Endodermal cell (in vitro differentiated cells): ENCODE results near the gene BPTF. TPM values are rescaled to one million over a fixed set of nuclear protein-coding genes. Genes with fewer than 3 reads are reported as not detected.

Experiments used
- DNase-seq: peaks from one replicate; pipeline ENCODE4 v3.0.0-alpha.2; 2017
- H3K27ac ChIP-seq: 2 replicates; pipeline ENCODE4 v1.5.1; 2013; ENCODE audit warnings: mild to moderate bottlenecking, low read depth, low read length, moderate library complexity
- H3K27me3 ChIP-seq: 2 replicates; pipeline ENCODE4 v1.6.1; 2013; ENCODE audit warnings: mild to moderate bottlenecking, low read length, moderate library complexity; ENCODE audit not compliant: insufficient read depth, control insufficient read depth, poor library complexity, severe bottlenecking
- H3K36me3 ChIP-seq: 2 replicates; pipeline ENCODE4 v1.7.0; 2013; ENCODE audit warnings: mild to moderate bottlenecking, low read length, moderate library complexity; ENCODE audit not compliant: control insufficient read depth, insufficient read depth
- H3K4me1 ChIP-seq: one replicate; pipeline ENCODE4 v1.7.0; 2013; ENCODE audit warnings: low read length; ENCODE audit not compliant: control insufficient read depth, insufficient read depth
- H3K4me3 ChIP-seq: 2 replicates; pipeline ENCODE4 v1.5.1; 2013; ENCODE audit warnings: mild to moderate bottlenecking, low read length, moderate library complexity
- H3K9ac ChIP-seq: 2 replicates; pipeline ENCODE4 v1.6.1; 2013; ENCODE audit warnings: mild to moderate bottlenecking, low read length, moderate library complexity; ENCODE audit not compliant: poor library complexity, severe bottlenecking; ENCODE audit errors: extremely low read depth
- H3K9me3 ChIP-seq: 2 replicates; pipeline ENCODE4 v1.6.1; 2013; ENCODE audit warnings: mild to moderate bottlenecking, low read length, moderate library complexity; ENCODE audit not compliant: control insufficient read depth
- H3K27ac Mint-ChIP-seq: 2 replicates; pipeline ENCODE4 v1.8.0; 2020; ENCODE audit warnings: mixed read lengths
- H3K27me3 Mint-ChIP-seq: 2 replicates; pipeline ENCODE4 v1.8.0; 2021; ENCODE audit warnings: mild to moderate bottlenecking, mixed read lengths; ENCODE audit not compliant: insufficient read depth
- H3K36me3 Mint-ChIP-seq: 2 replicates; pipeline ENCODE4 v1.8.0; 2020; ENCODE audit warnings: low read depth, mixed read lengths
- H3K4me1 Mint-ChIP-seq: 2 replicates; pipeline ENCODE4 v1.8.0; 2020; ENCODE audit warnings: mixed read lengths
- H3K4me3 Mint-ChIP-seq: 2 replicates; pipeline ENCODE4 v1.8.0; 2020; ENCODE audit warnings: mild to moderate bottlenecking, moderate library complexity, mixed read lengths
- H3K9me3 Mint-ChIP-seq: 2 replicates; pipeline ENCODE4 v1.8.0; 2020; ENCODE audit warnings: mild to moderate bottlenecking, mixed read lengths
- CTCF ChIP-seq: fragments of 200-600 bp; sonication (generic); conservative IDR thresholded peaks from 2 replicates; pipeline ENCODE4 v1.5.0; 2021; ENCODE audit warnings: antibody characterized with exemption, mild to moderate bottlenecking
- WGBS, 2 experiments: methylation state at CpG; one replicate each; pipeline versions ENCODE4 v1.1.5 to v1.1.7; 2013; ENCODE audit warnings: missing lambda C conversion rate in 2 of 2, mixed read lengths in 1 of 2; ENCODE audit not compliant: insufficient coverage in 1 of 2, insufficient read length in 1 of 2; 5-methylcytosine and 5-hydroxymethylcytosine counted together
- total RNA-seq, 2 donors: library from RNA; stranded (reverse); fragmentation: NEBNext Ultra II Directional in 1 of 2; extraction: Animal tissue kit (Norgen Biotek cat#: 25700) in 1 of 2; gene quantifications; 2 replicates in 1 of 2; 3 replicates in 1 of 2; pipeline ENCODE4 v1.2.1, GENCODE V29; 2021

Gene BPTF
- total RNA-seq, 2 donors from 2014 or later, result 184 to 198 TPM

DNA sequence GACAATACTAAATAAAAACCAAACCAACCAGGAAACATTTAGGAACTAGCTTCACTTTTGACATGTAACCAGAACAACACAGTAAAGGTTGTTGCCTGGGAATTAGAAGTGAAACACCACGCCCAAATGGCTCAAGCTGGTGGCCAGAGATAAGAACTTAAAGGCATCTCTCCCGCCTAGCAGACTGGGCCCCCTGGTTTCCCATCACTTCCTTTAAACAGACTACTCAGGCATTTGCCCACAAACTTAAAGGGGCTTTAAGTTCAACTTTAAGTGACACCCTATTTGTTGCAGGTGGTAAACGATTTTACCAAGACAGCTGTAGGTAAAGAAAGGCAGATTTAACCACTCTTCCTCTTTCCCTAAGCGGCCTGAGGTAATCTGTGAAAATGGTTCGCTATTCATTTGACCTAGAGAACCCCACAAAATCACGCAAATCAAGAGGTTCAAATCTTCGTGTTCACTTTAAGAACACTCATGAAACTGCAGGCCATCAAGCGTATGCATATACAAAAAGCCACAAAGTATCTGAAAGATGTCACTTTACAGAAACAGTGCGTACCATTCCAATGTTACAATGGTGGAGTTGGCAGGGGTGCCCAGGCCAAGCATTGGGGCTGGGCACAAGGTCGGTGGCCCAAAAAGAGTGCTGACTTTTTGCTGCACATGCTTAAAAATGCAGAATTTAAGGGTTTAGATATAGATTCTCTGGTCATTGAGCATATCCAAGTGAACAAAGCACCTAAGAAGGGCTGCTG is 40.8 kb upstream of the BPTF start:
- H3K27me3 Mint-ChIP-seq, result no peaks in the 10 kb centered on the region
- Histone ChIP-seq H3K9me3 (no peaks in the 10 kb centered on the region), H3K4me1 (no peaks in the 10 kb centered on the region), H3K36me3 (no peaks in the 10 kb centered on the region), H3K4me3 (no peak overlapping the region), H3K27ac (no peak overlapping the region), H3K27me3 (no peaks in the 10 kb centered on the region), H3K9ac (no peak overlapping the region)
- no peak for DNase-seq
- H3K27ac Mint-ChIP-seq, result no peak overlapping the region
- H3K4me1 Mint-ChIP-seq, result no peaks in the 10 kb centered on the region
- no peaks in the 10 kb centered on the region for H3K9me3 Mint-ChIP-seq
- WGBS, 2 experiments, result 87 to 89% methylated on average over 8 to 10 of the region's 10 CpGs
- TF ChIP-seq CTCF, result no peak
- H3K4me3 Mint-ChIP-seq, result no peak overlapping the region
- no peaks in the 10 kb centered on the region for H3K36me3 Mint-ChIP-seq

- no peaks in the 10 kb centered on the region for H3K27me3 Mint-ChIP-seq
- no peak for DNase-seq
- no peak overlapping the region for H3K27ac ChIP-seq
- H3K4me3 Mint-ChIP-seq, result no peak overlapping the region
- no peak overlapping the region for H3K27ac Mint-ChIP-seq
- 90% methylated on average over 3 of the region's 3 CpGs; no CpG with 5 or more reads in 1 of the 2 experiments for WGBS, 2 experiments
- H3K36me3 Mint-ChIP-seq, result no peaks in the 10 kb centered on the region
- no peaks in the 10 kb centered on the region for H3K9me3 ChIP-seq
- no peaks in the 10 kb centered on the region for H3K27me3 ChIP-seq
- H3K9ac ChIP-seq, result no peak overlapping the region
- no peaks in the 10 kb centered on the region for H3K4me1 ChIP-seq
- no peak overlapping the region for H3K4me3 ChIP-seq
- TF ChIP-seq CTCF, result no peak
- H3K9me3 Mint-ChIP-seq, result no peaks in the 10 kb centered on the region
- no peaks in the 10 kb centered on the region for H3K4me1 Mint-ChIP-seq
- no peaks in the 10 kb centered on the region for H3K36me3 ChIP-seq
These were observed 40.2 kb upstream of the BPTF start for GRCh38 chr17:67785122-67785477.

DNA sequence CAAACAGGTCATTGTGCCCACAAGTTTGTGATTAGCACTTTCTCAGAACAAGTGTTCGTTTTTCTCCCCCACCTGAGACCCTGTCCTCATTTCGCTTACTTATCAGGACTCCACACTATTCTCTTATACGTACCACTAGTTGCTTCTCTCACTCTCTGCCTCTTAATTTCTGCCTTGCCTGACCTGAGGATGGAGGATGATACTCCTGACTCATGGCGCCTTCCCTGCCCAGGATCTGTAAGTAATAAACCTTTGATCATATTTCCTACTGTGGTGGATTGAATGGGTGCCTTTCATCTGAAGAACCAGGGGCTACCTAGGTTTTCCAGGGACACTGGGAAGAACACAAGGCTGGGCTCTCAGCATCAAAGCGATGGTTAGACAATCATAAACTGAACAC is 39.8 kb upstream of the BPTF start:
- H3K9me3 ChIP-seq, result no peaks in the 10 kb centered on the region
- Mint-ChIP-seq H3K36me3 (no peaks in the 10 kb centered on the region), H3K27me3 (no peaks in the 10 kb centered on the region), H3K9me3 (no peaks in the 10 kb centered on the region), H3K4me3 (no peak overlapping the region), H3K4me1 (no peaks in the 10 kb centered on the region), H3K27ac (no peak overlapping the region)
- H3K27ac ChIP-seq, result no peak overlapping the region
- DNase-seq, result no peak
- no peak for TF ChIP-seq CTCF
- H3K36me3 ChIP-seq, result no peaks in the 10 kb centered on the region
- no peaks in the 10 kb centered on the region for H3K4me1 ChIP-seq
- H3K4me3 ChIP-seq, result no peak overlapping the region
- H3K27me3 ChIP-seq, result no peaks in the 10 kb centered on the region
- no peak overlapping the region for H3K9ac ChIP-seq
- WGBS, 2 experiments, result 91 to 100% methylated on average over 4 to 5 of the region's 5 CpGs
